Right lobe of liver (tissue), 4 donors: ENCODE data around the gene SEPTIN11.

ENCODE experiments used
- CTCF ChIP-seq, 4 donors: fragments of 200-600 bp in 3 of 4; fragments of 450-650 bp in 1 of 4; IDR thresholded peaks; one replicate each; pipeline versions ENCODE4 v1.5.1 to v1.8.0; 2016 to 2022; ENCODE audit warnings: antibody characterized with exemption in 4 of 4, mild to moderate bottlenecking in 2 of 4
- POLR2A ChIP-seq: fragments of 450-650 bp; IDR thresholded peaks from one replicate; pipeline ENCODE4 v1.6.1; 2017; ENCODE audit warnings: antibody characterized with exemption, mild to moderate bottlenecking
- donor health status: DM: no; HTN: no; CAD: no.
- donor health status: DM: no; HTN: no; CAD: no.
- donor health status: DM: no; HTN: yes; CAD: no.

- TF ChIP-seq POLR2A (no peak), CTCF (IDR thresholded peaks at IDR 0.05) (no peak)
These were observed 10.5 kb downstream of the SEPTIN11 start for GRCh38 chr4:76960014-76960413.
